Stimulated activated naive CD4-positive, alpha-beta T cell (primary cell): ENCODE measurements around the gene CFDP1.

ENCODE experiments used
- DNase-seq, 6 experiments: peaks; one replicate each; lab custom pipeline; 2025; lab: John Stamatoyannopoulos, UW

Gene CFDP1

GRCh38 chr16:75264999-75265910, 168.0 kb downstream of the CFDP1 start:
- DNase-seq: no peak

DNA sequence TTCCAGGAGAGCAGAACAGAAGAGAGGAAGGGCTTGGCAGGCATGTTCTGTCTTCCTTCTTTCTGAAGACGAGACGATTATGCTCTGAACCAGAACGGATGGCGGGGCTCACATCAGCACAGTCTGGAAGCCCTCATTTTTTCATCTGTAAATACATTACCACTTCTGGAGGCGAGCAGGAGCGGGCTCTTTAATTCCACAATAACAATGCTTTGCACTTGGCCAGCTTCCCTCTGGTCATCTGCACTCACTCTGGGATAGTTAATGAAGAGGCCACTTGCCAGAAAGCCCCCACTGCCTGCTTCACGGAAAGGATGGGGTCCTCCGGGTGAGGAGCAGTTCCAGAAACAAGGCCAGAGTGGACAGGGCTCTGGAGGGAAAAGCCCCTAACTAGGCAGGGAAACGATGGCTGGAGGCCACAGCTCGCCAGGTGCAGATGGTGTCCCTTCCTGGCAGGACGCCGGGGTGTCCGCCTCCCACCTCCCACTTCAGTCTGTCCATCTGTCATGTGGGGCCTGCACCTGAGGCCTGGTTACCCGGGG, 168.8 kb downstream of the CFDP1 start:
- no peak for DNase-seq

GRCh38 chr16:75263963-75264445, 169.3 kb downstream of the CFDP1 start:
- DNase-seq: no peak

DNA sequence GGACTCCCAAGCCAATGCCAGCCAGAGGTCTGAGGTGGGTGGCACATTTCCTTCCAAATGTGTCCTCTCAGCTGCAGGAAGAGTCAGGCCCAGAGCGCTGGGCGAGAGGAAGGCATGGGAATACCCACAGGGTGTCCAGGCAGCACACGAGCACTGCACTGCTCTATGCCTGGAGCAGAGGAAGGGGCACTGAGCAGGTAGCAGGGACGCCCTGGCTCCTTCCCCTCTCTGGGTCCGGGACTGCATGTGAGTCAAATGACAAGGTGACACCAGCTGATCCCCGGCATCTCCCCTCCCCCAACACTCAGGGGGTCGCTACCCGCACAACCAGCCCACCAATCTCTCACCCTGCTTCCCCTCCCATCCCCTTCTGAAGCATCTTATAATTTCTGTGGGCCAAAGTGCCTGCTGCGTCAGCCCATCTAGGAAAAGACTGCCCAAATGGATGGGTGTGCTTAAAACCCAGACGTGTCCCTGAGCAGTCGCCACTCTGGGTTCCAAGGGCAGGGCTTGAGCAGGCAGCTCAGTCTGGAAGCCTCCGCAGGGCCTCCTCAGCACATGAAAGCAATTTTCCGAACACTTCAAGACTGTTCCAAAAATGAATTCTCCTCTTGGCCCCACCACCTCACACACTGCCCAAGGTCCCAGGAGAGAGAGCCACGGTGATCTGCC, 169.9 kb downstream of the CFDP1 start:
- DNase-seq: no peak

GRCh38 chr16:75262800-75263127, 170.5 kb downstream of the CFDP1 start:
- DNase-seq: no peak

DNA sequence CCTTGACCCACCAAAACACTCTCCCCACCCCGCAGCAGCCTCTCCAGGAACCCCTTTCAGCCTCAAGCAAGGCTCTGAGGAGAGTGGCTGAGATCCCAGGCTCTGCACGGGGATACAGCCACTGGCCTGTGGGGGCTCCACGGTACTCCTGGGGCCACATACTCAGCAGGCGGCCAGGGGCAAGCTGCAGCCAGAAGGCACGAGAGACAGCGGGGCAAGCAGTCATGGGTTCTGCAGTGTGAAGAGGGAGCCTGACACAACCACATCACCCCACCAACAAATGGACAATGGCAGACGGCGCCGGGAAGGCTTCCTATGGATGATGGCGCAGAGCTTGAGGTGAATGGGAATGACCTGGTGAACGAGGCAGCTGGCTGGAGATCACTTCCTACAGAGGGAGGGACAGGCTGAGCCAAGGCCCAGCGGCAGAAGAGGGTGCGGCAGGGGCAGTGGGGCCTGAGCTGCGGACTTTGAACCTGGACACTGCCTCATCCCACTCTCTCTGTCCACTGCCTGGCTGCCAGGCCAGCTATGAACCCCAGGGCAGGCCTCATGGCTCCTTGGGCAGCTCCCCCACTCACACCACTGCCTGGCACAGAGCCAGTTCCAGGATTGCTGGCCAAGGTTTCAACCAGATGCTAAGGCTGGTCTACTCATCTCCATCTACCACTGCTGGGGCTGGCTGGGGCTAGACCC, 171.1 kb downstream of the CFDP1 start:
- no peak for DNase-seq

DNA sequence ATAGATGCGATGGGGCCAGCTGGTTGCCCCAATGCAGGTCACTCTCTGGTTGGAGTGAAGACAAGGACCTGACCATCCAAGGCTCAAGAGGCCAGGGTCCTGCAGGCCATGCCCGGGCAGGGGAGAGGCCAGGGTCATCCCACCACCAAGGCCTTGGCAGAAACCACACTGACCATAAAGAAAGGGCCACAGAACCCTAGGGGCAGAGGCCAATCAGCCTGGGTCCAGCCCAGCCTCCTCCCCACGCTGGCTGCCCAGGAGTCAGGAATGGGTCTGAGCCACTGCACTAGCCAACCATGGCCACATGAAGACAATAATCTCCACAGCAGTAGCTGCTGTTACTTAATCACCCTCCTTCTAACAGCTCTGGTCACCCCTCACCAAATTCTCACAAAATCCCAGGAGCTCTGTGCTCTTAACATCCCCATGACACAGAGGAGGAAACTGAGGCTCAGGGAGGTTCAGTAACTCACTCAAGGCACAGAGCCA, 171.7 kb downstream of the CFDP1 start:
- no peak for DNase-seq

GRCh38 chr16:75260851-75261589, 172.3 kb downstream of the CFDP1 start:
- DNase-seq: no peak

- no peak for DNase-seq
Observed at GRCh38 chr16:75258807-75259141, 174.5 kb downstream of the CFDP1 start.

DNA sequence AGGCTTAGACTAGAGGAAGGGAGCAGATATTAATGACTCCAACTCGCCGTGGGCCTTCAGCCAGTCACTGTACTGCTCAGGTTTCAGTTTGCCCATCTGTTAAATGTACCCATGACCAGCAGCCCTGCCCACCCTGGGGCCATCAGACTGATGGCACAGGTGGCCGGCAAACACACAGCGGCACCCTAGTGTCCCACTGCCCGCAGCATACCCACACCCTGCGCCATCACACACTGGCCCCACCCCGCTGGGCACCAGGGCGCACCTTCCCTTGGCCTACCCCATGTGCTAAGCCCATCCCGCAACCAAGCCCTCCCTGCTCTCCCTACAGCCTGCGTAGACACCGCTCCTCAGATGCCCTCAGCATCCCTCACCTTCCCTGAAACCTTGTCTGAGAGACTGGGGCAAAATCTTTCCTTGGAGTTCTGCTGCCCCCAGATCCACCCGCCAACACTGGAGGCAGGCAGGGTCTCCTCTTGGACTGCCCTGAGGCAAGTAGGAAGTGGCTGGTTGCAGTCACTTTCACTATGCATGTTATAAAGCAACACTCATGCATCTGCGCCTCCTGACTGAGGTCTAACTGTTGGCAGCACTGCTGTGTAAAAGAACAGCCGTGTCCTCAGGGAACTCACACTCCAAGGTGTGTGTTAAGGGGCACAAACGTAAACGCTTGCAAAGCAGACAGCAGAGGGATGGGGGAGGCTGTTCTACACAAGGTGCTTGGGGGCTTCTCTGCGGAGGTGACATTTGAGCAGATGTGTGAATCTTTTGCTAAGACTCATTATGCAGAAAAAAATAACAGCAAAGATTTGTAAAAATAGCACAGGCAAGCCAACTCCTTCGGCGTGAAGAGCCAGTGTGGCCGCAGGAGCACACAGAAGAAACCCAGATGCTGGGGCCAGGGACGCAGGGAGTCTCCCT, 175.2 kb downstream of the CFDP1 start:
- no peak for DNase-seq

GRCh38 chr16:75256696-75257343, 176.5 kb downstream of the CFDP1 start:
- no peak for DNase-seq

DNA sequence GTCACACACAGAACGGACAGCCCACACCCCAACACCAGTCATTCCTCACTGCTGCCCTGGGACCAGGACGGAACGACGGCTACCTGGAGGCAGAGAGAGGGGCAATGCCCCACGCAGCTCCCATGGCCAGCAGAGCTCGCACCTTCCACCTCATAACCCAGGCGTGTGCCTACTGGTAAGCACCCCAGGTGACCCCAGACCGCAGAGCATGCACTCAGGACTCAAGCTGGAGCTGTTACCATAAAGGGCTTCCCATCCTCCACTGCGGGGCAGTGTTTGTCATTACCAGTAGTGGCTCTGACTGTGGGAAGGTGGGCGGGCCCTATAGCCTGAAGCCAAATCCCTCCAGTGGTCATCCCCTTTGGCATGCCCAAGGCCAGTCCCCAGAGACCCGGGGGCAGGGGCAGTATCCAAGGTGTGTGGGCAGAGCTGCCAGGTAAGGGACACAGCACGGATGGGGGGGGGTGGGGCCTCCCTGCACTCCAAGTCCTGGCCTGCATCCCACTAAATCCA, 177.2 kb downstream of the CFDP1 start:
- DNase-seq: no peak

DNA sequence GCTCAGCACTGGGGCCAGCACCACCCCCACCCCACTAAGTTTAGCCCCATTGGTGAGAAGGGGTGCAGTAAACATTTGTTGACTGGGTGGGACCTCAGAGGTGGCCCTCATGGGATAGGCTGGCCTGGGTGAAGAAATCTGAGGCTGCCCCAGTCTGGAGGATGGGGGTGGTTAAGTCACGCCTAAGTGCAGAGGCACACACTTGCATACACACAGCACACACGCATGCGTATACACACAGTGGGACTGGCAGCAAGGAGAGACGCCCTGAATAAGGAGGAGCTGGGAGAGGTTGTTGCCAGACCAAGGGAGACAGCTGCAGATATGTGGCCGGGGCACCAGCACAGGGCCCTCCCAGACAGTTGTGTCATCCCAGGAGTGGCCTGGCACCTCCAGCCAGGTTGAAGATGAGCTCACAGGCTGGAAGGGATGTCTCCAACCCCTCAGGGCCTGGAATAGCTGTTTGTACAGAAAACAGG, 178.9 kb downstream of the CFDP1 start:
- no peak for DNase-seq

DNA sequence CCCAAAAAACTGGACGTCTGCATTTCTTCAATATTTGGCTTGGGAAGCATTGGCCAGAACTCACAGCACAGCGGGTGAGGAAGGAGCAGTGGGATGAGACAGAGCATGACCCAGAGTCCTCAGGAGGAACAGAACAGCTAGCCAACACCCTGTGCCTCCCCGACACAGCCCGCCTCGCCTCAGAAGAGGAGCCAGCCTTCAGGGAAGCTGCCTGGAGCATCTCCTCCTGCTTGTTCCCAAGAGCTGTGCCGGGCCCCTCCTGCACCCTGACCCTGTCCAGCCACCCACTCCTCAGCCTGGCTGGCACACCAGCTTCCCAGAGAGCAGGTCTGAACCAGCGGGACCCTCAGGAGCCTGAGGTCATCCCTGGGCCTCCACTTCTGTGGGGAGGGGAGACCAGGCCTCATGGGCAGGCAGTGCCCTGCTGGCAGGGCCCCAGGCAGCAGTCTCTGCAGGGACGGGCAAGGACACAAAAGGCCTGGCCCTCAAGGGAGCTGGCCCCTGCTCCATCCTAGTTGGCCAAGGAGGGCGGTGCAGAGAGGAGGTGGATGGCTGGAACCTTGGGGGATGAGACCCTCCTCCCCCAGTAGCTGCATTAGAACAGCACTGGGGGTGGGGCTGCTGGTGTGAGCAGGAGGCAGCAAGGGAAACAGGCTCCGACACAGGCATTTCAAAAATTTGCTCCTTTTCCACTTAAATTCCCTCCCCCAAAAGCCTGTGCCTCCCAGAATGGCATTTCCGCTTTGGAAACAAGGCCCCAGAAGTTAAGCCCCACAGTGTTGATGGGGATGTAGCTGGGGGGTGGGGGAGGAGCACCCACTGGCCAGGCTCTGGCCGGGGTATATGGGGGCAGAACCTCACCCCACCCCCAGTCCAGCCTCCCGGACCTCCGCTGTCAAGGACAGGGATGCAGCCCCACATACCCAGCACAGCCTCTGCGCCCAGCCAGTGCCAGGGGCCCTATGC, 180.1 kb downstream of the CFDP1 start:
- DNase-seq: no peak

- DNase-seq: no peak
Observed at GRCh38 chr16:75252049-75252864, 181.0 kb downstream of the CFDP1 start.

- DNase-seq: no peak
Observed at GRCh38 chr16:75251280-75252048, 181.8 kb downstream of the CFDP1 start, which contains the start of gene BCAR1. BCAR1 (minus strand) TSS chr16:75251624; CDS start chr16:75251482, 142 bp downstream.

GRCh38 chr16:75250809-75251279, 182.5 kb downstream of the CFDP1 start:
- DNase-seq: no peak
